Loucy (cell line): ENCODE results near the gene CUX1.

Experiments used
- CTCF ChIP-seq: fragments of 200-600 bp; sonication (generic); conservative IDR thresholded peaks from 2 replicates; pipeline ENCODE4 v1.5.1; 2014; ENCODE audit warnings: mild to moderate bottlenecking, antibody characterized with exemption, low read length
- EZH2phosphoT487 ChIP-seq: fragments of 200-600 bp; IDR thresholded peaks from 2 replicates; pipeline ENCODE4 v1.6.1; 2018; ENCODE audit warnings: antibody characterized with exemption, mild to moderate bottlenecking, moderate library complexity, borderline replicate concordance

- TF ChIP-seq CTCF (no peak), EZH2phosphoT487 (no peak)
Observed at GRCh38 chr7:102227371-102227770, 409.9 kb downstream of the CUX1 start.
